A673 (cell line): ENCODE measurements around the gene SEZ6L.

Experiments used
- CTCF ChIP-seq: fragments of 300-800, 200-600 bp; sonication (generic); conservative IDR thresholded peaks from 2 replicates; pipeline ENCODE4 v1.5.1; 2017; ENCODE audit warnings: low read depth, mild to moderate bottlenecking, antibody characterized with exemption, low read length, moderate library complexity, mixed read lengths
- EZH2 ChIP-seq: fragments of 200-600 bp; sonication (generic); IDR thresholded peaks from 2 replicates; pipeline ENCODE4 v1.6.1; 2017; ENCODE audit warnings: borderline replicate concordance, low read depth, mild to moderate bottlenecking, mixed read lengths, antibody characterized with exemption, low read length; ENCODE audit not compliant: poor library complexity, severe bottlenecking

- TF ChIP-seq CTCF (no peak), EZH2 (no peak)
These were observed 82.6 kb downstream of the SEZ6L start for GRCh38 chr22:26251869-26252268.
